HG03457 (cell line): ENCODE data around the gene RHD.
A peak's percentile ranks its signal among the peaks of the same experiment; 100 is the strongest.
"Not testable (repeated sequence)": the region's sequence is repeated elsewhere in the genome, so short reads cannot be mapped to it uniquely, and the experiment has no call there.

ENCODE experiments used
- ATAC-seq: cut with Tn5 transposase; IDR thresholded peaks from one replicate; pipeline ENCODE4 v1.9.1; 2021; ENCODE audit warnings: moderate number of reproducible peaks; ENCODE audit not compliant: unreplicated experiment

The RHD gene

GRCh38 chr1:25256578-25256965, 15.7 kb upstream of the RHD start:
- no peak for ATAC-seq

- ATAC-seq, result no peak
These were observed 15.1 kb upstream of the RHD start for GRCh38 chr1:25257196-25257595.

- ATAC-seq, result not testable (repeated sequence)
These were observed 12.5 kb upstream of the RHD start for GRCh38 chr1:25259813-25260212.

GRCh38 chr1:25260336-25260735, 12.0 kb upstream of the RHD start:
- ATAC-seq, result not testable (repeated sequence)

- ATAC-seq, result not testable (repeated sequence)
These were observed 5.6 kb upstream of the RHD start for GRCh38 chr1:25266554-25267287.

- peak; percentile 47 for ATAC-seq
These were observed 4.8 kb upstream of the RHD start for GRCh38 chr1:25267288-25268142.

GRCh38 chr1:25268143-25268760, 4.1 kb upstream of the RHD start:
- ATAC-seq, result not testable (repeated sequence)

- ATAC-seq, result not testable (repeated sequence)
These were observed 3.3 kb downstream of the RHD start for GRCh38 chr1:25275648-25276047.

GRCh38 chr1:25277295-25277694, 5.0 kb downstream of the RHD start:
- not testable (repeated sequence) for ATAC-seq

GRCh38 chr1:25278358-25278757, 6.0 kb downstream of the RHD start:
- ATAC-seq, result not testable (repeated sequence)

GRCh38 chr1:25278790-25279189, 6.5 kb downstream of the RHD start:
- ATAC-seq, result not testable (repeated sequence)

- not testable (repeated sequence) for ATAC-seq
These were observed 7.4 kb downstream of the RHD start for GRCh38 chr1:25279693-25280111.

- not testable (repeated sequence) for ATAC-seq
These were observed 13.6 kb downstream of the RHD start for GRCh38 chr1:25285862-25286261.

- not testable (repeated sequence) for ATAC-seq
These were observed 14.9 kb downstream of the RHD start for GRCh38 chr1:25287164-25287563.

- not testable (repeated sequence) for ATAC-seq
These were observed 16.3 kb downstream of the RHD start for GRCh38 chr1:25288573-25289101.

GRCh38 chr1:25290043-25290442, 17.7 kb downstream of the RHD start:
- ATAC-seq, result not testable (repeated sequence)

GRCh38 chr1:25293426-25293825, 21.1 kb downstream of the RHD start:
- not testable (repeated sequence) for ATAC-seq

GRCh38 chr1:25294889-25295826, 22.8 kb downstream of the RHD start:
- ATAC-seq, result not testable (repeated sequence)

- not testable (repeated sequence) for ATAC-seq
These were observed 24.2 kb downstream of the RHD start for GRCh38 chr1:25296501-25296900.

GRCh38 chr1:25300729-25301128, 28.4 kb downstream of the RHD start:
- ATAC-seq, result not testable (repeated sequence)
